ENCODE measurements around the gene STXBP3. TPM values are rescaled to one million over a fixed set of nuclear protein-coding genes. Genes with fewer than 3 reads are reported as not detected.

The STXBP3 gene
- total and polyA plus RNA-seq, 2 of the 4 experiments (the other 2 are of a cell fraction): 19.1 to 19.7 TPM

DNA sequence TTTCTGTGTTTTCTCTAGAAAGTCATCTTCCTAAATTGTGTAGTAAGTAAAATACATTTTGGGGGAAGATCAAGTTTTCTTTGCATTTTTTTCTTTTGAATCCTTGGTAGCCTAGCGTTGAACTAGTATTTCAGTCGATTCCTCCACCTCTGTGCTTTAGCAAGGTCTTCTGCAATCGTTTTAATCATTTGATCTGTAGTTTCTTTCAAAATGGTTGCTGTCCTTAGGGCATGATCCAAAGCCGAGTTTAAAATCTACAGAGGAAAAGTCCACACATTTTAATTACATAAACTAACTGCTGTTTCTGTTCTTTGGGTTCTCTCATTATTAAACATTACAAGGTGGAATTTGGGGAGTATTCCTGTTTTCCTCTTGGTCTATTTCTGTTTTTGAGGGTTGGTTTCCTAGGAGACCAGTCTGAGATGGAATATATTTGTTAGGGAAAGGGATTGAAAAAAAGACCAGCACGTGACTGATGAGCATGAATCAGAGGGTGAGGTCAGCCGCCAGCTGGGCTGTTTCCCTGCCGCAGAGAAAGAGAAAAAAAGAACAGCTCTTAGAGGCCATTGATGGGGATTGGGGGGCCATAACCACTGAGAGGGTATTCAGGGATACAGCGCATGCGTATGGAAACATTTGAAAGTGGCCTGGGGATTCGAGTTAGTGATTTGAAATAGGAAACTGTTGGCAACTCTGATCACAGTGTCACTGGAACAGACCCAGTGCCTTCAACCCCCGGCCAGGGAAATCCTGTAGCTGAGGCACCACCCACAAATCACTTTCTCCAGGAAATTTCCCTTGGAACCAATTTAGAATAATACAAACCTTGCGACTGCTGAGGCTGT lies 69.8 kb downstream of the STXBP3 start:
- Histone ChIP-seq H3K9ac (ENCODE audit: low read depth, low read length) (no peak overlapping the region; the same call in 1 of the 2 replicates), H4K8ac (ENCODE audit: low read depth in 2 of 2, low read length in 2 of 2) (peak overlapping the region; percentile 45 to 91), H3K56ac (ENCODE audit: extremely low read depth, insufficient read depth, low read length) (peak overlapping the region; percentile 67; the same call in 1 of the 2 replicates), H3K14ac (replicated peaks; ENCODE audit: low read depth, low read length) (peak overlapping the region; percentile 59), H3K4me3 (ENCODE audit: insufficient read depth, low read depth, low read length) (no peak overlapping the region), H2AFZ (replicated peaks; ENCODE audit: low read length, poor library complexity) (peak overlapping the region; percentile 85), H2AK5ac (ENCODE audit: low read depth, low read length) (no peak overlapping the region), H3K4me2 (ENCODE audit: low read depth, low read length) (peak overlapping the region; percentile 47), H3K27ac (ENCODE audit: insufficient read depth, low read length) (peak overlapping the region; percentile 64), H3K27me3 (ENCODE audit: control insufficient read depth, insufficient read depth, low read length) (no peaks in the 10 kb centered on the region), H3K9me3 (ENCODE audit: control insufficient read depth, insufficient read depth, low read length) (no peaks in the 10 kb centered on the region), H2BK120ac (ENCODE audit: low read depth, low read length) (peak overlapping the region; percentile 90), H4K20me1 (ENCODE audit: insufficient read depth, low read length) (no peaks in the 10 kb centered on the region), H2BK15ac (ENCODE audit: low read depth, low read length) (peak overlapping the region; percentile 77; the same call in 2 of the 3 replicates), H3K23ac (ENCODE audit: low read depth, low read length) (peak overlapping the region; percentile 70; the same call in 1 of the 2 replicates), H2AK9ac (replicated peaks; ENCODE audit: low read depth, low read length, poor library complexity) (peak overlapping the region; percentile 5), H3K79me1 (ENCODE audit: low read depth in 1 of 2, low read length in 2 of 2) (no peaks in the 10 kb centered on the region), H3K9me1 (ENCODE audit: insufficient read depth, low read length) (peaks cover 3% of the 10 kb centered on the region; the same call in 1 of the 2 replicates), H3K4ac (ENCODE audit: low read depth, low read length) (peak overlapping the region; percentile 68), H2BK20ac (ENCODE audit: low read depth, low read length) (peak overlapping the region; percentile 91), H4K91ac (ENCODE audit: insufficient read depth, low read depth, low read length) (peak overlapping the region; percentile 81), H2BK5ac (ENCODE audit: low read depth, low read length, poor library complexity, severe bottlenecking) (peak overlapping the region; percentile 68), H4K5ac (ENCODE audit: low read depth, low read length) (peak overlapping the region; percentile 46), H3K18ac (ENCODE audit: low read depth, low read length) (peak overlapping the region; percentile 34), H3K36me3 (ENCODE audit: control insufficient read depth, insufficient read depth, low read length) (peaks cover 2% of the 10 kb centered on the region; the same call in 1 of the 2 replicates), H3K4me1 (ENCODE audit: control insufficient read depth, insufficient read depth, low read length) (peaks cover 12% of the 10 kb centered on the region)
- ChIA-PET CTCF (interaction anchor here (0.7 to 1.9 kb wide), 4 partner anchors 12 to 82 kb away, joined by 3 to 9 read pairs (median 3); no protein-coding TSS in a partner anchor), POLR2A (ENCODE audit: unreplicated experiment) (interaction anchor here (1.2 kb wide), 1 partner anchor 15 kb away, joined by 3 read pairs; no protein-coding TSS in a partner anchor)
- DNase-seq: peak; percentile 93
- intact Hi-C loops (cut with micrococcal nuclease) (no loop called here), in situ Hi-C loops (cut with MboI; ENCODE audit: low sequenced_read_pairs) (no loop called here), dilution Hi-C loops (cut with HindIII; ENCODE audit: low sequenced_read_pairs, unreplicated experiment) (no loop called here)
- no TSS peak for BruUV-seq (replicated peaks)
- WGBS, 2 experiments (ENCODE audit: extremely low coverage in 2 of 2, insufficient read length in 1 of 2): 0% methylated on average over 5 of the region's 12 CpGs; no CpG with 5 or more reads in 1 of the 2 experiments
- ATAC-seq (ENCODE audit: low read depth): peak; percentile 91
- TF ChIP-seq FOS (IDR thresholded peaks at IDR 0.05; ENCODE audit: low read depth, low read length) (peak; percentile 85), RAD21 (IDR thresholded peaks at IDR 0.05; ENCODE audit: low read length) (no peak), MXI1 (IDR thresholded peaks at IDR 0.05; ENCODE audit: borderline replicate concordance, low read depth, low read length) (no peak), RFX5 (IDR thresholded peaks at IDR 0.05; ENCODE audit: low read depth, low read length) (no peak), CHD1 (IDR thresholded peaks at IDR 0.05; ENCODE audit: low read depth, low read length) (no peak), MAZ (IDR thresholded peaks at IDR 0.05; ENCODE audit: borderline replicate concordance, low read depth, low read length) (peak; percentile 24; the same call in 1 of the 2 replicates), ELK1 (IDR thresholded peaks at IDR 0.05; ENCODE audit: borderline replicate concordance, low read depth, low read length) (no peak), RCOR1 (IDR thresholded peaks at IDR 0.05; ENCODE audit: insufficient replicate concordance, low read length) (peak; percentile 27), CEBPB (IDR thresholded peaks at IDR 0.05; ENCODE audit: low read depth, low read length) (no peak), NFE2L2 (IDR thresholded peaks at IDR 0.05; ENCODE audit: low read depth, low read length) (no peak), BHLHE40 (IDR thresholded peaks at IDR 0.05; ENCODE audit: low read depth, low read length) (peak; percentile 95), SMC3 (IDR thresholded peaks at IDR 0.05; ENCODE audit: low read depth, low read length) (no peak)
- TF ChIP-seq, protein P1, sequence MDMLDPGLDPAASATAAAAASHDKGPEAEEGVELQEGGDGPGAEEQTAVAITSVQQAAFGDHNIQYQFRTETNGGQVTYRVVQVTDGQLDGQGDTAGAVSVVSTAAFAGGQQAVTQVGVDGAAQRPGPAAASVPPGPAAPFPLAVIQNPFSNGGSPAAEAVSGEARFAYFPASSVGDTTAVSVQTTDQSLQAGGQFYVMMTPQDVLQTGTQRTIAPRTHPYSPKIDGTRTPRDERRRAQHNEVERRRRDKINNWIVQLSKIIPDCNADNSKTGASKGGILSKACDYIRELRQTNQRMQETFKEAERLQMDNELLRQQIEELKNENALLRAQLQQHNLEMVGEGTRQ (IDR thresholded peaks at IDR 0.05; ENCODE audit: low read depth, low read length): peak; percentile 98

All from IMR-90 (cell line).